ENCODE measurements around the gene TRIP10. TPM values are rescaled to one million over a fixed set of nuclear protein-coding genes. Genes with fewer than 3 reads are reported as not detected.

The TRIP10 gene
- total RNA-seq, 2 donors from 2014 or later: 23.1 to 31.9 TPM

DNA sequence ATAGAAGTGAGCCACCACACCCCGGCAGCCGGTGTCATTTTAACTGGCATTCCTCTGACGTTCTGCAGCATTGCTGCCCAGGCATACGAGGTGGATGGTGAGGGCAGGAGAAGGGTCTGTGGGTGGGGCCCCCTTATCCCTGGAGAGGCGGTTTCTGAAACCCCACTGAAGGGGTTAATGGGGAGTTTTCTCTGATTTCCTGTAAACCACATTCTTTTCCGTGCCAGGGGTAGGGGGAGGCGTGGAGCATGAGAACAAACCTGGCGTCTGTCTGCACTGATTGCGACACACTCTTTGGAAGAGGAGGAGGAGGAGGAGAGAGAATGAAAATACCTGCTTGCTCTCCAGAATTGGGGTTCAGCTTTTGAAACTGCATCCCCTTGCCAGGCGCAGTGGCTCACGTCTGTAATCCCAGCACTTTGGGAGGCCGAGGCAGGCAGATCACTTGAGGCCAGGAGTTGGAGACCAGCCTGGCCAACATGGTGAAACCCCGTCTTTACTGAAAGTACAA is 16.3 kb upstream of the TRIP10 start:
- DNase-seq (peak; percentile 72 to 85 (median 78)), ATAC-seq (peak; percentile 73)
- TF ChIP-seq, protein P1, sequence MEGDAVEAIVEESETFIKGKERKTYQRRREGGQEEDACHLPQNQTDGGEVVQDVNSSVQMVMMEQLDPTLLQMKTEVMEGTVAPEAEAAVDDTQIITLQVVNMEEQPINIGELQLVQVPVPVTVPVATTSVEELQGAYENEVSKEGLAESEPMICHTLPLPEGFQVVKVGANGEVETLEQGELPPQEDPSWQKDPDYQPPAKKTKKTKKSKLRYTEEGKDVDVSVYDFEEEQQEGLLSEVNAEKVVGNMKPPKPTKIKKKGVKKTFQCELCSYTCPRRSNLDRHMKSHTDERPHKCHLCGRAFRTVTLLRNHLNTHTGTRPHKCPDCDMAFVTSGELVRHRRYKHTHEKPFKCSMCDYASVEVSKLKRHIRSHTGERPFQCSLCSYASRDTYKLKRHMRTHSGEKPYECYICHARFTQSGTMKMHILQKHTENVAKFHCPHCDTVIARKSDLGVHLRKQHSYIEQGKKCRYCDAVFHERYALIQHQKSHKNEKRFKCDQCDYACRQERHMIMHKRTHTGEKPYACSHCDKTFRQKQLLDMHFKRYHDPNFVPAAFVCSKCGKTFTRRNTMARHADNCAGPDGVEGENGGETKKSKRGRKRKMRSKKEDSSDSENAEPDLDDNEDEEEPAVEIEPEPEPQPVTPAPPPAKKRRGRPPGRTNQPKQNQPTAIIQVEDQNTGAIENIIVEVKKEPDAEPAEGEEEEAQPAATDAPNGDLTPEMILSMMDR (IDR thresholded peaks at IDR 0.05): no peak
- peak in 2 of 3 donors; percentile 31 to 48 for TF ChIP-seq POLR2A (IDR thresholded peaks at IDR 0.05)
- WGBS, 2 donors: 8 to 23% methylated on average over 13 of the region's 13 CpGs
- no peaks in the 10 kb centered on the region for H3K9me3 ChIP-seq
- peak overlapping the region; percentile 65 to 86 (median 80) for H3K27ac ChIP-seq
- intact Hi-C loops (cut with DNase I): no loop called here
- H3K4me3 ChIP-seq: no peak overlapping the region
- peaks cover 95% of the 10 kb centered on the region for H3K4me1 ChIP-seq
- no peaks in the 10 kb centered on the region for H3K36me3 ChIP-seq (replicated peaks in 1 of 2; ENCODE audit: insufficient read depth in 1 of 2, low read depth in 2 of 2)
- no peaks in the 10 kb centered on the region for H3K27me3 ChIP-seq

DNA sequence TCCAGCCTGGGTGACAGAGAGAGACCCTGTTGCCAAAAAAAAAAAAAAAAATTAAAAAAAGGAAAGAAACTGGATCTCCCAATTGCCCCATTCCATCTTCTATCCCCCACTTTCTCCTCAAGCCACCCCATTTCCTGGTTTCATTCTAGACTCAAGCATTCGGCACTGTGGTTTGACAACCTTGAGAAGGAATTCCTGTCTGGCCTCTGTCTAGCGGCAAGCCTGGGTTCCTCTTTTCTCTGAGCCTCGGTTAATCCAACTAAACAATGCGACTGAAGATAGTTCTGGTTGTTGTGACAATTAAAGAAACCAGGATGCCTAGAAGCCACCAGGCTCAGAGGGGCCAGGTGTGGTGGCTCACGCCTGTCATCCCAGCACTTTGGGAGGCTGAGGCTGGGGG is 15.7 kb upstream of the TRIP10 start:
- TF ChIP-seq, protein P1 (IDR thresholded peaks at IDR 0.05): no peak
- TF ChIP-seq POLR2A (IDR thresholded peaks at IDR 0.05): no peak
- Histone ChIP-seq H3K4me1 (peaks cover 94% of the 10 kb centered on the region), H3K9me3 (no peaks in the 10 kb centered on the region), H3K27me3 (no peaks in the 10 kb centered on the region), H3K4me3 (no peak overlapping the region), H3K27ac (peak overlapping the region in 3 of 4 donors; percentile 76 to 86 (median 84)), H3K36me3 (replicated peaks in 1 of 2; ENCODE audit: insufficient read depth in 1 of 2, low read depth in 2 of 2) (no peaks in the 10 kb centered on the region)
- DNase-seq (peak in 1 of 4 donors; percentile 39), ATAC-seq (no peak)
- intact Hi-C loops (cut with DNase I): no loop called here
- 46 to 51% methylated on average over 4 to 5 of the region's 5 CpGs for WGBS, 2 donors

DNA sequence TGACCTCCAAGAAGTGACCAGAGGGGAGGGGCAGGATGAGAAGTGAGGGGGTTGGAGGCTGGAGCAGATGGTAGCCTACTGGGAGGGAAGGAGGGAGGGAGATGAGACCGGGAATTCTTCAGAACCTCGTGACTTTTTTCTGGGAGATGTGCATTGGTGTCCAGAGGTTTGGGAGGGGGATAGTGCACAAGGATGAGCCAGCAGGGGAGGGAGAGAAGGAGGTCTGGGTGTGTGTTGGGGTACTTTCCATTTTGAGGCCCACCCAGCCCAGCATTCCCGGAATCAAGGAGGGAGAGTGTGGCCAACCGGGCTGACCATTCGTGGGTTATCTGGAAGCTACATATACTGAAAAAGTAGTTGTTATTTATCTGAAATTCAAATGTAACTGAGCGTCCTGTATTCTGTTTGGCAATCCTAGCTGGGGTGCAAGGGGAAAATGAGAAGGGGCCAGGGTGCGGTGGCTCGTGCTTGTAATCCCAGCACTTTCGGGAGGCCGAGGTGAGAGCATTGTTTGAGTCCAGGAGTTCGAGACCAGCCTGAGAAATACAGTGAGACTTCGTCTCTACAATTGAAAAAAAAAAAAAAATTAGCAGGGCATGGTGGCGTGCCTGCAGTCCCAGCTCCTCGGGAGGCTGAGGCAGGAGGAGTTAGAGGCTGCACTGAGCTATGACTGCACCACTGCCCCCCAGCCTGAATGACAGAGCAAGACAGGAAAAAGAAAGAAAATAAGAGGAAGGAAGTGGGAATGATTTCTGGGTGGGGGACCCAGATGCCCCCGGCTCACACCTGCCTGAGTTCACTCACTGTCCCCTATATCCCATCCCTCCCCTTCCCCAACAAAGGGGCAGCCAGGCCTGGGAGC is 14.6 kb upstream of the TRIP10 start:
- Histone ChIP-seq H3K27ac (peak overlapping the region; percentile 62 to 86 (median 80)), H3K27me3 (no peaks in the 10 kb centered on the region), H3K4me3 (no peak overlapping the region), H3K36me3 (replicated peaks in 1 of 2; ENCODE audit: insufficient read depth in 1 of 2, low read depth in 2 of 2) (no peaks in the 10 kb centered on the region), H3K9me3 (no peaks in the 10 kb centered on the region), H3K4me1 (peaks cover 86% of the 10 kb centered on the region)
- ATAC-seq (no peak), DNase-seq (no peak)
- no peak for TF ChIP-seq POLR2A (IDR thresholded peaks at IDR 0.05)
- TF ChIP-seq, protein P1 (IDR thresholded peaks at IDR 0.05): no peak
- WGBS, 2 donors: 62 to 67% methylated on average over 15 of the region's 15 CpGs
- intact Hi-C loops (cut with DNase I): no loop called here

DNA sequence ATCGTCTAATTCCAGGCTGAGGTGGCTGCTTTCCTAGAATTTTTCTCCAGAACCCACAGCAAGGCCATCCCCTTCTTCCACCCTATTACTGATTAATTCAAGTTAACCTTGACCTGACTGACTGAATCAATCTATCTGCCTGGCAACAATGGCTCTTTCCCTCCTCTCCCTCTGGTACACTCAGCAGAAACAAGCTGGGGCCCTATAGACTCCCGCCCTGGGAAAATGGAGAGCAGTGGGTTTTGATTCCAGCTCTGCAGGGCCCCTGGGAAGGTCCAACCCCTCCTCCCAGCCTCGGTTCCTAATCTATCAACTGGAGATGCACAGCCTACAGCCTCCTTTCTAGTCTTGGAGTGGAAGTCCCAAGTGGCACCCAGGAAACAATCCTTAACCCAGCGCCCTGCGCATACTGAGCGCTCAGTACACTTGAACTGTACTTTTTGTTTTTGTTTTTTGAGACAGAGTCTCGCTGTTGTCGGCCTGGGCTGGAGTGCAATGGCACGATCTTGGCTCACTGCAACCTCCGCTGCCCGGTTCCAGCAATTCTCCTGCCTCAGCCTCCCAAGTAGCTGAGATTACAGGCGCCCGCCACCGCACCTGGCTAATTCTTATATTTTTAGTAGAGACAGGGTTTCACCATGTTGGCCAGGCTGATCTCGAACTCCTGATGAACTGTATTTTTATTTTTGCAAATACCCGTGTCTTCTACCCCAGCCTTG is 13.8 kb upstream of the TRIP10 start:
- DNase-seq (peak in 1 of 4 donors; percentile 55), ATAC-seq (peak; percentile 66)
- WGBS, 2 donors: 70 to 81% methylated on average over 16 of the region's 16 CpGs
- H3K4me3 ChIP-seq: no peak overlapping the region
- peaks cover 79% of the 10 kb centered on the region for H3K4me1 ChIP-seq
- no peaks in the 10 kb centered on the region for H3K27me3 ChIP-seq
- intact Hi-C loops (cut with DNase I): no loop called here
- no peaks in the 10 kb centered on the region for H3K9me3 ChIP-seq
- H3K27ac ChIP-seq: peak overlapping the region; percentile 62 to 86 (median 80)
- TF ChIP-seq POLR2A (IDR thresholded peaks at IDR 0.05): no peak
- TF ChIP-seq, protein P1 (IDR thresholded peaks at IDR 0.05): no peak
- no peaks in the 10 kb centered on the region for H3K36me3 ChIP-seq (replicated peaks in 1 of 2; ENCODE audit: insufficient read depth in 1 of 2, low read depth in 2 of 2)
